GM21381 (cell line): ENCODE measurements around the gene LMOD1.
"Not testable (repeated sequence)": the region's sequence is repeated elsewhere in the genome, so short reads cannot be mapped to it uniquely, and the experiment has no call there.

Experiments
- ATAC-seq: cut with Tn5 transposase; IDR thresholded peaks from one replicate; pipeline ENCODE4 v1.9.1; 2021; ENCODE audit warnings: mild to moderate bottlenecking, moderate library complexity; ENCODE audit not compliant: unreplicated experiment

The LMOD1 gene

DNA sequence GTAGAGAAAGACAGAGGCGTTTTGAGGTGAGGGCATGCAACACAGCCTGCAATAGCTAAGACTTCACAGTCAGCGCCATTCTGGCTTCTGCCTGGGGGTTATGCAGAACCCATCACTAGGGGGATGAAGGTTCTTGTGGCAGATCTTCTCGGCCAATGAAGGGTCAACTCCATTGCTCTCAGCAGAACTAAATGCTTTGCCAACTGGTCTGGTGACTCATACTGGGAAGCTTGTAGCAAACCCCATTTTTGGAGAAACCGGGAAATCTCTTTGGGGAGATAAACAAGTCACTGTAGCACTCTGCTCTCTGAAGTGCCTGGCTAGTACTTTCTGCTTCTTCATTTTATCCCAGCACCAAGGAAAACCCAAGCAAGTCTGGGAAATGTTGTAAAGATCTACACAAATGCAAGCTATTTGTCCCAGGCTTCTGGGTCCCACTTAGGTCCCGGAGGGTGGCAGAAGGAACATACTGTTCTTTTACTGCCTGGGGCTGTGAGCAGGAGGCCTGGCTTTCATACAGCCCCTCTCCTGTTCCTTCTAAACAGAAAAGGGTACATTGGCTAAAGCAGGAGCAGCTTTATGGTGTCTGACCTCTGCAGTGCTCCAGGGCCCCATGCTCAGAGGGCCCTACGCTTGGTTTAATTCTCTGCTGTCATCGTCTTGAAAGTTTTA is 28.9 kb downstream of the LMOD1 start:
- no peak for ATAC-seq

DNA sequence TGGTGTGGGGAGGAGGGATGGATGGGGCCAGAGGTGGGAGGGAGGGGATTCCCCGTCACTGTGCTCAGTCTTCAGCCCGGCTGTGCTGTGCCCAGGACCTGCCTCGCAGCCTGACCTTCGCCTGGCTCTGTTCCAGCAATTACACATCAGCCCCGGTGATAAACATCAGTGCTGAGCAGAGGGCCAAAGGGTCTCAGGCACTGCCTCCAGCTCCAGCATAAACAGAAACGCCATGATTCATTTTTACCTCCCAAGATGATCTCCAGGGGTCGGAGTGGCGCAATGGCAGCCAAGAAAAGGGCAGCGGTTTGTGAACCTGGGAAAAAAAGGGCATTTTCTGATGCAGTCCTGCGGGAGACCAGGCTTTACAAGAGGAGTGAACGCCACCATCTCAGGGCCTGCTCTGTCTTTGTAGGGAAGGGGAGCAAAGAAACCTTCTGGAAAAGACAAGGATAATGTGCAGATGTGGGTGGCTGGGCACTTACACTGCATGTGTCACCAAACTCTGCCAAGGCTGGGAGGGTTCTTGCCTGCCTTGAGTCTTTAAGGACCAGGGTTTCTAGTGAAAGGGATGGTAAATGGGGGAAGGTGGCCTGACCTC is 29.6 kb downstream of the LMOD1 start:
- no peak for ATAC-seq

GRCh38 chr1:201914456-201915235 is 31.7 kb downstream of the LMOD1 start:
- no peak for ATAC-seq

DNA sequence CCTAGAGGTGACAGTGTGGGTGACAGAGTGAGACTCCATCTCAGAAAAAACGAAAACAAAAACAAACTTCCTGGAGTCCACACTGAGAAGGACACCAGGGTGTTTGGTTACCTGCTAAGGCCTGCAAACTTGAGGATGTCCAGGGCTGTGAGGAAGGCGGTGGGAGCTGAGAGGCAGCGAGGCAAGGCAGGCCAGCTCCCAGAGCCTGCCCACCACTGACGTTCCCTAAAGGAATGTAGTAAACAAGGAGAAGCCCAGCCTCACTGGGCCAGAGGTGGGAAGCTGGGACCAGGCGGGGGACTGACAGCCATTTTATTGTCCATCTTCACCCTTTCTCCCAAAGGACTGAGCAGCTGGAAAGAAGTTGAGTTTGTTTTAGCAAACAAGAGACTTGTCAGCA is 33.5 kb downstream of the LMOD1 start:
- ATAC-seq: no peak

DNA sequence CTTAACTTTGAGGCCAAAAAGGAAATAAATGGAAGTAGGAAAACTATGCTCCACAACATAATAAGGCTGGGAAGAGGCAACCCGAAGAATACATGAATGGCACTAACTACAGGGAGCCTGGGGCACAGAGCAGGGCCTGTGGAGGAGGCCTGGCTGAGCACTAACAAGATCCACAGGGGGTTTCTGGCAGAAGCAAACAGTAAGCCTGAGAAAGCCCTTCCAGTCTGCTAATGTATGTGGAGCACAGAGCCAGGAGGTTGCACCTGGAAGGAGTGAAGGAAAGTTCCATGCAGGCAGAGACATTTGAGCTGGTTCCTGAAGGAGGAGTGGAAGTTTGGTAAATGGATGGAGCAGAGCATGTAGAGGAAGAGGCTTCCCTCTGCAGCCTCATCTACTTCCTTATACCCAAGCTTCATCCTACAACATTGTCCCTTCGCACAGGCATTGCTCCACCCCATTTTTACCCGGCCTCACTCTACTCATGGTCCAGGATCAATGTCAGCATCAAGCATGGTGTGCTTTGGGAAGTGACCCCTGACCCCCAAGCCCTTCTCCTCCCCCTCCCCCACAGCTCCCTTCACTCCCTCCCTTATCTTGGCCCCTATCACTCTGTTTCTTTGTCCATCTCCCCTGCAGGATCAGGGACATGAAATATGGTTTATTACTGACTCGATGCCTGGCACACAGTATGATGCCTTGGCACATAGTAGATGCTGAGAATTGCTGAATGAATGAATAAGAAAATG is 34.3 kb downstream of the LMOD1 start:
- no peak for ATAC-seq

DNA sequence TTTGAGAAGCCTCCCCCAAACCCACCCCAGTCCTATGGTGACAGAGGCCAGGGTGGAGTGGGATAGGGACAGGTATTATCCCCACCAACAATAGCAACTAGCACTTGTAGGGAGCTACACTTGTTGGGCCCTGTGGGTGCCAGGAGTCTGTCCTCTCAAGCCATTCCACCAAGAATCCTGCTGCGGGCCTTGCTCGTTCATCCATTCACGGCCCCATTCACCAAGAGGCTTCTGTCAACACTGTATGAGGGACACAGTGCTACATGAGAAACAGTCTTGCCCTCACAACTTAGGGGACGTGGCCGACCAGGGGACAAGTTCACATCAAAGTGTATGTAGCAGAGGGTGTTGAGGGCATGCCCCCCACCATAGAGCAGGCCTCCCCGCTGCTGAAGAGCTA is 38.7 kb downstream of the LMOD1 start:
- no peak for ATAC-seq

DNA sequence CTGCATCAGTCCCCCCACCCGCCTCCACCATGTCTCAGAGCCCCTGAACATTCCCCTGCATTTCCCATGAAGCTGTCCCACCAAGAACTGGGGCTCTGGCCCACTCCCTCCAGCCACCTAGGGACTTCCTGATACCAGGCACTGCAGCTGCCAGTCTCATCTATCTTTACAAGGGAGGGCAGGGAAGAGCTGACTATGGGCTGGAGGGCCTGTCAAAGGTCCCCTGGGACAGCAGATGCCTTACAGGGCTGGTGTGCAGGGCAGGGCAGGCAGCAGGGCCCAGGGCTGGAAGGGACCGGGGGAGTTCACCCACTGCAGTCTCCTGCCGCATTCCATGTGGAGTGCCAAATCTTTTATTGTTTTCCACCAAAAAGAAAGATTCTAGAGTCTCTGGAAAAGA is 40.0 kb downstream of the LMOD1 start:
- ATAC-seq: no peak

GRCh38 chr1:201905234-201905890 is 41.0 kb downstream of the LMOD1 start:
- no peak for ATAC-seq

GRCh38 chr1:201904579-201904978 is 41.8 kb downstream of the LMOD1 start:
- ATAC-seq: no peak

- ATAC-seq: no peak
Observed at GRCh38 chr1:201903135-201903534, 43.2 kb downstream of the LMOD1 start.

GRCh38 chr1:201902198-201902597 is 44.1 kb downstream of the LMOD1 start:
- no peak for ATAC-seq

GRCh38 chr1:201901036-201901435 is 45.3 kb downstream of the LMOD1 start:
- not testable (repeated sequence) for ATAC-seq

- ATAC-seq: no peak
Observed at GRCh38 chr1:201900476-201900875, 45.9 kb downstream of the LMOD1 start.

- no peak for ATAC-seq
Observed at GRCh38 chr1:201899683-201900429, 46.5 kb downstream of the LMOD1 start.

DNA sequence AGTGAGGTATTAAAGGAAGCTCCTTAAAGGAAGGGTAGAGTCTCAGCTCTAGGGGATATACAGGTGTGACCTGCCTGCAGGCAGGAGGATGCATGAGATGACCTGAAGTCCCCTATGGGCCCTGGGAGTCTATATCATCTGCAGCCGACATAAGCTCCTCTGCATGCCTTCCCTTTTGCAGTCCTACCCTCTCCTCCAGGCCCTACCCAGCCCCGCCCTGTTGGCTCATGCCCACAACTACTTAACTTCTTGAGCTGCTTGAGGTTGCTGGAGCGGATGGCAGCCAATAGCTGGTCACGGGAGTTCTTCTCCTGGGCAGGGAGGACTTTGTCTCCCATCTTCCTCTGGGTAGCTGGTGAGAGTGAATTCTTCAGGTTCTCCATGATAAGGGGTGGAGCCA is 47.4 kb downstream of the LMOD1 start:
- ATAC-seq: no peak

DNA sequence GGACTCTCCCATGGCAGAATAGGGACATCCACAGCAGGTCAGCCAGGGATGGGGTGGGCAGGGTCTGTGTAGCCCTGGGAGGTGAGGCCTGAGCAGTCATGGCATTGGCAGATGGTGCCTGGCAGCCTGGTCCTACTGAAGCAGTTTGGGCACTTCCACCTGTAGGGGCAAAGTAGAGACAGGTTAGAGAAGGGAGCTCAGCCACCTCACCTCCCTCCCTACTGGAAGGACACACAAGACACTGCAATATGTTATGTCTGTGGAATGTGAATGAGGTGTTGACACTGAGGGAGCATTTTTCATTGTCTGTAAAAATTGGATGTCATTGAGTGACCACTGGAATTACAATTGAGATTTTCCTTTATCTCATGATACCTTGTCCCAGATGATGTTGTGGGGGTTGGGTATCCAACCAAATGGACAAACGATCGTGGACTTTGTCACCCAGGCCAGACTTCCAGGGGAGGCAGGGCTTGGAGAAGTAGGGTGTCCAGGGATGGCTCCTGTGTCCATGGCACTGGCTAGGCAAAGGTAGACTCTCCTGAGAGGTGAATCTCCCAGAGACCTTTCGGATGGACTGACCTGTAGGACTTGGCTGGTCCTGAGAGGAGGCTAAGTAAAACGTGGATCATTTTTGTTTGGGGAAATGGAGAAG is 48.0 kb downstream of the LMOD1 start:
- ATAC-seq: no peak

DNA sequence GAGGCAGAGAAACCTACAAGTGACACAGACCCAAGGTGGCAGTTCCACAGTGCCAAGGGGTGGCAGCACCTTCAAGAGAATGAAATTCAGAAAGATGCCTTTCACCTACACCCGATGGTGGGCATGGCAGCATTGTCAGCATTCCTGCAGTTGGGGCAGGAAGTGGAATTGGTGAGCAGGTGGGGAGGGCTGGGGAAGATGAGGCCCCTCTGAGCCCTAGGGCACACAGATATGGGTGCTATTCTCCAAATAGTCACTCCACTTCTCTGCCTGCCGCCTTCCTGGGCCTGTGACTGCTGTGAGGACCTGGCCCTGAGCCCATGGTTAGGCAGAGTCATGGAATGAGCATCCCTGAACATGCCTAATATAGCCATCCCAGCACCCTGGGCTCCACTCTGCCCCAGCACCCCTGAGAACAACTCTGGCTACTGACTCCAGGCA is 49.4 kb downstream of the LMOD1 start:
- ATAC-seq: no peak

GRCh38 chr1:201895913-201896807 is 50.2 kb downstream of the LMOD1 start:
- peak; percentile 83 for ATAC-seq
